Activated naive CD4-positive, alpha-beta T cell treated with anti-CD3 and anti-CD28 coated beads, Interleukin-2, amount 50 U/mL, for 24 hours (primary cell): ENCODE results near the gene GRAP.
"Not testable (repeated sequence)": the region's sequence is repeated elsewhere in the genome, so short reads cannot be mapped to it uniquely, and the experiment has no call there.

ENCODE experiments used
- H3K27ac Mint-ChIP-seq: one replicate; pipeline ENCODE4 v1.8.0; 2021; ENCODE audit warnings: mild to moderate bottlenecking, mixed read lengths
- H3K27me3 Mint-ChIP-seq: one replicate; pipeline ENCODE4 v1.8.0; 2021; ENCODE audit warnings: mixed read lengths
- H3K36me3 Mint-ChIP-seq: one replicate; pipeline ENCODE4 v1.8.0; 2021; ENCODE audit warnings: mixed read lengths
- H3K4me1 Mint-ChIP-seq: one replicate; pipeline ENCODE4 v1.8.0; 2021; ENCODE audit warnings: mixed read lengths
- H3K4me3 Mint-ChIP-seq: one replicate; pipeline ENCODE4 v1.8.0; 2021; ENCODE audit warnings: mild to moderate bottlenecking, mixed read lengths
- H3K9me3 Mint-ChIP-seq: one replicate; pipeline ENCODE4 v1.8.0; 2021; ENCODE audit warnings: mixed read lengths

Gene GRAP

GRCh38 chr17:19048826-19049225 lies 2.1 kb upstream of the GRAP start:
- not testable (repeated sequence) for H3K4me3 Mint-ChIP-seq, H3K27me3 Mint-ChIP-seq, H3K4me1 Mint-ChIP-seq, H3K9me3 Mint-ChIP-seq, H3K27ac Mint-ChIP-seq, H3K36me3 Mint-ChIP-seq

GRCh38 chr17:19047510-19047909 lies 753 bp upstream of the GRAP start:
- H3K36me3 Mint-ChIP-seq, H3K4me1 Mint-ChIP-seq, H3K27me3 Mint-ChIP-seq, H3K27ac Mint-ChIP-seq, H3K9me3 Mint-ChIP-seq, H3K4me3 Mint-ChIP-seq: not testable (repeated sequence)

GRCh38 chr17:19044643-19045042 lies 2.1 kb downstream of the GRAP start:
- H3K4me3 Mint-ChIP-seq, H3K36me3 Mint-ChIP-seq, H3K4me1 Mint-ChIP-seq, H3K27ac Mint-ChIP-seq, H3K9me3 Mint-ChIP-seq, H3K27me3 Mint-ChIP-seq: not testable (repeated sequence)

- not testable (repeated sequence) for H3K4me3 Mint-ChIP-seq, H3K27ac Mint-ChIP-seq, H3K4me1 Mint-ChIP-seq, H3K27me3 Mint-ChIP-seq, H3K36me3 Mint-ChIP-seq, H3K9me3 Mint-ChIP-seq
Observed at GRCh38 chr17:19043032-19043431, 3.7 kb downstream of the GRAP start.

GRCh38 chr17:19042369-19042768 lies 4.4 kb downstream of the GRAP start:
- not testable (repeated sequence) for H3K4me3 Mint-ChIP-seq

GRCh38 chr17:19041871-19042270 lies 4.9 kb downstream of the GRAP start:
- not testable (repeated sequence) for H3K27ac Mint-ChIP-seq, H3K27me3 Mint-ChIP-seq, H3K9me3 Mint-ChIP-seq, H3K36me3 Mint-ChIP-seq, H3K4me3 Mint-ChIP-seq, H3K4me1 Mint-ChIP-seq

More at GRCh38 chr17:19042369-19042768, 4.4 kb downstream of the GRAP start:
- H3K27ac Mint-ChIP-seq, H3K9me3 Mint-ChIP-seq, H3K36me3 Mint-ChIP-seq, H3K27me3 Mint-ChIP-seq, H3K4me1 Mint-ChIP-seq: not testable (repeated sequence)

- H3K27me3 Mint-ChIP-seq, H3K27ac Mint-ChIP-seq, H3K9me3 Mint-ChIP-seq, H3K4me1 Mint-ChIP-seq, H3K4me3 Mint-ChIP-seq, H3K36me3 Mint-ChIP-seq: not testable (repeated sequence)
Observed at GRCh38 chr17:19040350-19040749, 6.4 kb downstream of the GRAP start.

GRCh38 chr17:19038730-19039129 lies 8.0 kb downstream of the GRAP start:
- H3K4me1 Mint-ChIP-seq, H3K36me3 Mint-ChIP-seq, H3K27me3 Mint-ChIP-seq, H3K4me3 Mint-ChIP-seq, H3K9me3 Mint-ChIP-seq, H3K27ac Mint-ChIP-seq: not testable (repeated sequence)

- H3K4me3 Mint-ChIP-seq, H3K36me3 Mint-ChIP-seq, H3K27ac Mint-ChIP-seq, H3K4me1 Mint-ChIP-seq, H3K9me3 Mint-ChIP-seq, H3K27me3 Mint-ChIP-seq: not testable (repeated sequence)
Observed at GRCh38 chr17:19038007-19038406, 8.8 kb downstream of the GRAP start.

GRCh38 chr17:19037547-19037946 lies 9.2 kb downstream of the GRAP start:
- not testable (repeated sequence) for H3K27ac Mint-ChIP-seq, H3K4me3 Mint-ChIP-seq, H3K36me3 Mint-ChIP-seq, H3K27me3 Mint-ChIP-seq, H3K4me1 Mint-ChIP-seq, H3K9me3 Mint-ChIP-seq

- not testable (repeated sequence) for H3K4me1 Mint-ChIP-seq, H3K9me3 Mint-ChIP-seq, H3K27ac Mint-ChIP-seq, H3K36me3 Mint-ChIP-seq, H3K4me3 Mint-ChIP-seq, H3K27me3 Mint-ChIP-seq
Observed at GRCh38 chr17:19036186-19036585, 10.6 kb downstream of the GRAP start.

GRCh38 chr17:19032377-19032988 lies 14.3 kb downstream of the GRAP start:
- not testable (repeated sequence) for H3K4me3 Mint-ChIP-seq, H3K4me1 Mint-ChIP-seq, H3K27ac Mint-ChIP-seq, H3K36me3 Mint-ChIP-seq, H3K9me3 Mint-ChIP-seq, H3K27me3 Mint-ChIP-seq

GRCh38 chr17:19031729-19032128 lies 15.0 kb downstream of the GRAP start:
- not testable (repeated sequence) for H3K27me3 Mint-ChIP-seq, H3K9me3 Mint-ChIP-seq, H3K27ac Mint-ChIP-seq, H3K36me3 Mint-ChIP-seq, H3K4me3 Mint-ChIP-seq, H3K4me1 Mint-ChIP-seq

GRCh38 chr17:19030771-19031449 lies 15.8 kb downstream of the GRAP start:
- not testable (repeated sequence) for H3K4me1 Mint-ChIP-seq, H3K36me3 Mint-ChIP-seq, H3K27ac Mint-ChIP-seq, H3K9me3 Mint-ChIP-seq, H3K4me3 Mint-ChIP-seq, H3K27me3 Mint-ChIP-seq

- H3K9me3 Mint-ChIP-seq, H3K36me3 Mint-ChIP-seq, H3K27ac Mint-ChIP-seq, H3K4me1 Mint-ChIP-seq, H3K27me3 Mint-ChIP-seq, H3K4me3 Mint-ChIP-seq: not testable (repeated sequence)
Observed at GRCh38 chr17:19029740-19030139, 17.0 kb downstream of the GRAP start.

- not testable (repeated sequence) for H3K27me3 Mint-ChIP-seq, H3K4me3 Mint-ChIP-seq, H3K27ac Mint-ChIP-seq, H3K36me3 Mint-ChIP-seq, H3K9me3 Mint-ChIP-seq
- peaks cover 14% of the 10 kb centered on the region for H3K4me1 Mint-ChIP-seq
Observed at GRCh38 chr17:19028671-19029070, 18.1 kb downstream of the GRAP start.
